Activated CD4-positive, CD25-positive, alpha-beta regulatory T cell treated with anti-CD3 and anti-CD28 coated beads, Interleukin-2, amount 50 U/mL, for 24 hours (primary cell): ENCODE results near the gene ABRAXAS1.

Experiments used
- ATAC-seq, 2 donors: fragments of 150-1000 bp; cut with Tn5 transposase; one replicate each; pipeline ENCODE4 v1.10.0; 2021; ENCODE audit warnings: mild to moderate bottlenecking in 1 of 2, moderate library complexity in 1 of 2

The ABRAXAS1 gene

DNA sequence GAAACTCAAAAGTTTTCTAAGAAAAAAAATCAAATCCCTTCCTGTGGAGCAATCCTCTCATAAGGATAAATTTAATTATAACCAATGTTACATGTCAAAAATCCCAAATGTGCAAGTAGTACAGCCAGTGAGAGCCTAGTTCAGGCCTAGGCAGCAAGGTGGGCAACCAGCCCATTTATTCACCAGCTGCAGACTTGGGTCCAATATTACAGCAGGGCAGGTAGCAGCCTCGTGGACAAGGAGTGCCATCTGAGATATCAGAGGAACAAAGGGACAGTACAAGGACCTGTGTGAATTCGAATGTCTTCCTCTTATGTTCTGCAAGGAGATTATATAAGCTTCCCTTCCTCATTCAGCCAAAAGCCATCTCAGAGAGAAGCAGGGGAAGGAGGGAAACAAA lies 35.9 kb downstream of the ABRAXAS1 start:
- no peak for ATAC-seq

DNA sequence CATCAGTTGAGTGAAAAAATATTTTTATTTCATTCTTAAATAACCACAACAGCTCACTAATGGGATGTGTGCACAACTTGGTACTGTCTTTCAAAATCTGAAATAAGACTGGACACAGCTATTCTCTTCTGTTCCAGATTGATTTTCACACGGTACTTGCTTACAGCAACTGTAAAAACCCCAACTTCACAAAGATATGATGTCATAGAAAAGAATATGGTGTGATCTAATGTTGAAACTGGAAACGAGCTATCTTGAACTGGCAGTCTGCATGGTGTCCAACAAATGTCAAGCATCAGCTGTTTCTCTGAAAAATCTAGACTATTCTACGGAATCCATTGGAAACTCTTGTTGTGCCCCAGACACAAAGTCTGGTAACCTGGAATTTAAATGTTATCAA lies 44.0 kb downstream of the ABRAXAS1 start:
- no peak for ATAC-seq

DNA sequence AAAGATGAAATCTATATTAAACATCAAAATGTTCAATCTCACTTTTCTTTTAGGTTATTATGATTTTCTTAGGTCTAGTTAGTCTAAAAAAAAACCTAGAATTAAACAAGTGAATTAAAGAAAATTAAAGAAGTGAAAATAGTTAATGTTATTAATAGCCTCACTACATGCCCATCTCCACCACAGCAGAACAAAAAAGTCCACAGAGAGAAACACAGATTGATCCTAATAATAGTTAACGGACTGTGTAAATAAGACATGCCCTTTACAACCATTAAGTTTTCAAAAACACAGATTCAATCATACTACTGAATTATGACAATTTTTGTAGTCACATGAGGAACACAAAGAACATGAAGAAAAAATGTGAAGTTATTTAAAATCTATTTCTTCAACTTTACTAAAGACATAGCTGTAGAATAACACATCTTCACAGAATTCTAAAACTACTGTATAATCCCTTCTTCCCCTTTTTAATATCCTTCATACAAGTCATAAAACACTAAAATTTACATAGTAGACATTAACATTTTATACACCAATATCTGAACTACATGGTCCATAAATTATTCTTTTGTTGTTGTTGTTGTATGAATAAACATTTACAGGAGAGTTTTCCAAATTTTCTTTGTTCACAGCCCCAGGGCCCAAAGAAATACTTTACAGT lies 44.6 kb downstream of the ABRAXAS1 start:
- ATAC-seq, result no peak

DNA sequence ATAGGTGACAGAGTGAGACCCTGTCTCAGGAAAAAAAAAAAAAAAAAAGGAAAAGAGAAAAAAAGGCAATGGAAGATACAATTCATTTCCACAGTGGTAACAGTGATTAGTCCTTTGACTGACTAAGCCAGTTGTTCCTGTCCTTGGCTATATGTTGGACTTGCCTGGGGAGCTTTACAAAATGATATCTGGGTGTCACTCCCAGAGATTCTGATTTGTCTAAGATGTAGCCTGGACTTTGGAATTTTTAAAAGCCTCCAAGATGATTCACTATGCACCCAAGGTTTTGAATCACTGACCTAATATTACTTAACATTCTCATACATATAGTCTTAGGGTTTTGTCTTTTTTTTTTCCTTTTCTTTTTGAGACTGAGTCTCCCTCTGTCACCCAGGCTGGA lies 46.2 kb downstream of the ABRAXAS1 start:
- ATAC-seq, result no peak

DNA sequence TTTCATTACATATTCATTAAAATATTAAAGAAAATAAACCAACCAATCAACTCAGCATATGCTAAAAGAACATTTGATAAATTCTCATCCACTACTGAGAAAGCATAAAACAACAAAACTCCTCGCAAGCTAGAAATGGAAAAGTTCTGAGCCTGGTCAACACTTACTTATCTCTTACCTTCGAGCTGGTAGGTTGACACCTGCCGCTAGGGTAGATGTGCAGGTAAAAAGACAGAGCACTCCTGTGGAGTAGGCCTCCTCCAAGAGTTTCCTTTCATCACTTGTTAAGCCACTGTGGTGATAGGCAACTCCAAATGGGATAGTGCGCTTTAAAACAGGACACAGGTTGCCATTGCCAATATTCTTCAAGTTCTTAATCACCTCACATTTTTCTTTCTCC lies 48.2 kb downstream of the ABRAXAS1 start:
- no peak for ATAC-seq

DNA sequence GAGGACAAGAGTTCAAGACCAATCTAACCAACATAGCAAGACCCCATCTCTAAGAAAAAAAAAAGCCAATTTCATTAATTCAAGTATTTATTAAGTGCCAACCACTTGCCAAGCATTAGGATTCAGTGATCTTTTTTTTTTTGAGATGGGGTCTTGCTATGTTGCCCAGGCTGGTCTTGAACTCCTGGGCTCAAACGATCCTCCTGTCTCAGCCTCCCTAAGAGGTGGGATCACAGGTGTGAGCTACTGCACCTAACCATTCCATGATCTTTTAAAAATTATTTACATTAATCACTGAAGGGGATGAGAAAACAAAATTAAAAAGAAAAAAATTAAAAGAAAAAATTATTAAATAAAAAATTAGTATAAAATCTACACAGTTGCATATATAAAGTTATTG lies 53.7 kb downstream of the ABRAXAS1 start:
- no peak for ATAC-seq

DNA sequence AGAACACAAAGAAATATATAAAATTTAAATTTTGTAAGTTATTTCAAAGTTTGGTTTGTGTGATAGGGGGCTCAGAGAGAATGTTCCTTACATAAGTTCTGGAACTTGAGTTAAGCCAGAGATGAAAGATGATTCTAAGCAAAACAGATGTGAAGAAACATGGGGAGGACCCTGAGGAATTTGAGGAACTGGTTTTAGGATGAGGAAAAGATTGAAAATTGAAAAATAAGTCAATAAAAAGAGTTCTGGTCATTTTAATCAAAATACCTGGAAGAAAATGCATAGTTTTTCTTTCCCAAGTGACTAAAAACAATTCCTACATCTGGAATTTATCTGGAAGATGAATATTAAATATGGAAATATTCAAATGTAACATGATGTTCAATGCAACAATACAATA lies 66.7 kb downstream of the ABRAXAS1 start:
- no peak for ATAC-seq

DNA sequence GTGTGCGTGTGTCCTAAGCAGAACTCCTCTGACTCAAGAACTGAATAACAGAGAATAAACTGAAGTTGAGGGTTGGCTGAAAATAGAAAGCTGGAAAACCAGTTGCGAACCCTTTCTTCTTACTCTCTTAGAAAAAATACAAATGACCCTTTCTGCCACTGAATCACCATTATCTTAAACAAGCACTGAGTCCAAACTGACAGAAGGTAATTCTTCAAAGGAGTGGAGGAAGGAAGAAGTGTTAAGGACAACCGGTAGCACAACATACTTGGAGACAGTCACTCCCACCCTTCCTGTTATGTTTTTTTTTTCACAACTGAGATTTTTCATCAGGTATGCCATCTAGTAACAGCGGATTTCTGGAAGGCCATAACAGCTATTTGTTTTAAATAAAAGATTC lies 67.3 kb downstream of the ABRAXAS1 start:
- no peak for ATAC-seq

DNA sequence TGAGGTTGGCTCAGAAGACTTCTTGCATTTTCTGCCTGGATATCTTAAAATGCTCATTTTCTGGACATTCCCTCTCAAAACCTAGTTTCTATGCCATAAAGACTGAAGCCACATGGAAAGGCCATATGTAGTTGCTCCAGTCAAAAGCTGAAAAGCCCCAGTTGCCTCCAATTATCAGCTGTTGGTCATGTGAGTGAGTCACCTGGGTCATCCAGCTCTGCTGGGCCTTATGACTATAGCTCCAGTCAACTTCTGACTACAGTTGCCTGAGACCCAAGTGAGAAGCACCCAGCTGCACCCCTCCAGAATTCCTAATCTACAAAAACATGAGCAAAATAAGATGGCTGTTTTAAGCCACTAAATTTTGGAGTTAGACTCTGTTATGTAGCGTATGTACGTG lies 71.2 kb downstream of the ABRAXAS1 start:
- ATAC-seq, result no peak
